ENCODE data around the gene PCDHB1.

The PCDHB1 gene, protein sequence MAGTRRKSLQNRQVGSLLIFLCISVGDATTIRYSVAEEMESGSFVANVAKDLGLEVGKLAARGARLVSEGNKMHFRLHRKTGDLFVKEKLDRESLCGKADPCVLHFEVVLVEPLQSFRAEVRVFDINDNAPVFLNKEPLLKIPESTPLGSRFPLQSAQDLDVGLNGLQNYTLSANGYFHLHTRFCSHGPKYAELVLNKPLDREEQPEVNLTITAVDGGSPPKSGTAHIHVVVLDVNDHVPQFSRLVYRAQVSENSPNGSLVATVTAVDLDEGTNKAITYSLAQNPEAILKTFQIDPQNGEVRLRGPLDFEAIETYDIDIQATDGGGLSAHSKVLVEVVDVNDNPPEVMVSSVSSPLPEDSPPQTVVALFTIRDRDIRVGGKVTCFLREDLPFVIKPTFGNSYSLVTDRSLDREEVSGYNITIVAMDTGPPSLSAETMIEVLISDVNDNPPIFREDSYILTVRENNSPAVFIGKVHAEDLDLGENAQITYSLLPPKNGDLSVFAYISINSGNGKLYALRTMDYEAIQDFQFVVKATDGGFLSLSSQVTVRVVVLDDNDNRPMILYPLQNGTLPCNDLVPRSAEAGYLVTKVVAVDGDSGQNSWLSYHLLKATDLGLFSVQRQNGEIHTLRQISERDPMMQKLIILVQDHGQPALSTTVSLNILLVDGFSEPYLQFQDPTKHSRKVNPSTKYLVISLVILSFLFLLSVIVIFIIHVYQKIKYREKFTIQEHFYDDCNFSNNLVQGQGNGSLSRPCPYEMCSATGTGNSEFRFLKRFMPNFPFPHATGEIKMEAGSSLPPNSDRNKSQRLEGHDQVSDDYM

DNA sequence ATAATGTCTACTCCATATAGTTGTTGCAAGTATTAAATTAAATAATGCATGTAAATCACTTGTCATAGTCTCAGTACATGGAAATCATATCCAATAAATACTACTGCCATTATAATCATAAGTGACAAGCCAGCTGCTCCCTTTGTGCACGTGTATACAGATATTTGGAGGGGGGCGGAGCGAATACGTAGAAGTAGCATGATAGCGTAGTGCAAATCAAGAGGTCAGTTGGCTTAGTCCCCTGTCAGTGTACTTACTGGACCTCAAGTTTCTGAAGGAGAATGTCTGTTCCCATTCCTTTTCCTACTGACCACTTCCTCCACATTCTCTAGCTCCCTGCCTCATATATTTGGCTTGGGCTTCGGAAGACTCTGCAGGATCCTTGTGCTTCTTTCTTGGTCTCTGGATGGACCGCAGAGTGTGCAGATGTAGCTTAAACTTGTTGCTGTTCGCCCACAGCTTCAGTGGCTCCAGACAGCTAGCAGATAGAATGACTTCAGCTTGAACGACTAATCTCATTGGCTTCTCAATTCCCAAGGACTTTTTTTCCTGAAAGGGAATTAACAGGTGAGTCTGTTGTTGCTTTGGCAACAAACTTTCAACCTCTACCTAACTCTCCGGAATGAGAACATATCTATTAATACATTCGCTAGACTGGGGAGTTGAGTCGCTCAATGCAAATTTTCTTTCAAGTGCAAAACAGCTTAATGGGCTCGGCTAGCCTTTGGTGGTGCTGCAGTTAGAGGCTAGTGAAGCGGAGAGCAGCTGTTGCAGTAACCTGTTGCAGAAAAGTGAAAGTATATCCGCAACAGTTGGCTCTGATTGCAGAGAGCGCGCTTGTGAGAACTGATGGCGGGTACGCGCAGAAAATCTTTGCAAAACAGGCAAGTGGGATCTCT is at the start of gene PCDHB1:
Gene PCDHB1, plus strand, starts transcription at position 753 of the 899 bp plus-strand sequence. Its CDS starts 97 bp downstream, at position 850.
- in situ Hi-C loops (cut with MboI; ENCODE audit: low sequenced_read_pairs), result no loop called here

DNA sequence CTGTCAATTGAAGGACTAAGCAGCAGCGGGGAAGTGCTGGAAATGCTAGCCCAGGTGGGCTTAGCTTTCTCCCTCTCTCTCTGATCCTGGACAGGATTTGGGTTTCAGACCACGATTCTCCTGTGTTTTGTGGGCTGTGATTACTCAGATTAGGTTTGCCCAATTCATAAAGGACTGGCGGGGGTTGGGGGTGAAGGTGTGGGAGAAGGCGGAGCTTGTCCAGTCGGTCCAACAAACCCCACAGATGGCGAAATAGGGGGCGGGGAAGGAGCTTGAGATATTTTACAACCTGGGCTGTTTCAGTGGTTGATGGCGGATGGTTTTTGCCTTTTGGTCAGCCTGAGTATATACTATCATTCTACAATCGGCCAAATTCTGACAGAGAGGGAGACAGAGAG is 49.7 kb upstream of the PCDHB1 start:
- in situ Hi-C loops (cut with MboI; ENCODE audit: low sequenced_read_pairs), result no loop called here

GRCh38 chr5:141001844-141002604 is 49.1 kb upstream of the PCDHB1 start:
- in situ Hi-C loops (cut with MboI; ENCODE audit: low sequenced_read_pairs), result no loop called here

GRCh38 chr5:141002605-141002965 is 48.6 kb upstream of the PCDHB1 start:
- in situ Hi-C loops (cut with MboI; ENCODE audit: low sequenced_read_pairs), result no loop called here

DNA sequence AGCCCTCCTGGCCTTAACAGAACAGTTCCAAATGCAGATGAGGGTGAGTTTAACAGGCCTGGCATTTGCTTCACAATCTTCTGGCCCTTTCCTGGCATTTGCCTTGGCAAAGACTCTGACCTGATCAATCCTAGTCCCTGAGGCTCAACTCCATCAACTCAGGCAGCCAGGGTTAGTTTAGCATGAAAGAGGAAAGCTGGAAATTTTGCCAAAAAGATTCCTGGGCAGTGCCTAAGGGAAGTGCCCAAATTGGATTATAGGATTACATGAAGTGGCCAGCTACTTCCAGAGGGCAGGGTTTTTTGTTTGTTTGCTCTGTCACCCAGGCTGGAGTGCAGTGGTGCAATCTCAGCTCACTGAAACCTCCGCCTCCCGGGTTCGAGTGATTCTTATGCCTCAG is 48.1 kb upstream of the PCDHB1 start:
- in situ Hi-C loops (cut with MboI; ENCODE audit: low sequenced_read_pairs), result no loop called here

GRCh38 chr5:141003791-141004611 is 47.2 kb upstream of the PCDHB1 start:
- in situ Hi-C loops (cut with MboI; ENCODE audit: low sequenced_read_pairs), result no loop called here

DNA sequence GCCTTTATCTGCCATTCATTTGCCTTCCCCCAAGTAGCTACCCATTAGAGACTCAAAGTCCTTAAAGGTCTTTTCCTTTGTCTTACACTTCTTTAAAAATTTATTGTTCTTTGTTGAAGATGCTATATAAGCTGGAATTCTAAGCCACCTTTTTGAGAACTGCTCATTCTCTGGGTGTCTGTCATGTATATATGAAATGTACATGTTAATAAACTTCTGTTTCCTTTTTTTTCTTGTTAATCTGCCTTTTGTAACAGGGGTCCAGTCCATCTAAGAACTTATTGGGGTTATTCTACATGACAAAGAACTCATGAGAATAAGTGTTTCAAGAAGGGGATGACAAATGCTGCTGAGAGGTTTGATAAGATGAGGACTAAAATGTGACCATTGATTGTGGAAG is 43.4 kb upstream of the PCDHB1 start:
- in situ Hi-C loops (cut with MboI; ENCODE audit: low sequenced_read_pairs), result no loop called here

DNA sequence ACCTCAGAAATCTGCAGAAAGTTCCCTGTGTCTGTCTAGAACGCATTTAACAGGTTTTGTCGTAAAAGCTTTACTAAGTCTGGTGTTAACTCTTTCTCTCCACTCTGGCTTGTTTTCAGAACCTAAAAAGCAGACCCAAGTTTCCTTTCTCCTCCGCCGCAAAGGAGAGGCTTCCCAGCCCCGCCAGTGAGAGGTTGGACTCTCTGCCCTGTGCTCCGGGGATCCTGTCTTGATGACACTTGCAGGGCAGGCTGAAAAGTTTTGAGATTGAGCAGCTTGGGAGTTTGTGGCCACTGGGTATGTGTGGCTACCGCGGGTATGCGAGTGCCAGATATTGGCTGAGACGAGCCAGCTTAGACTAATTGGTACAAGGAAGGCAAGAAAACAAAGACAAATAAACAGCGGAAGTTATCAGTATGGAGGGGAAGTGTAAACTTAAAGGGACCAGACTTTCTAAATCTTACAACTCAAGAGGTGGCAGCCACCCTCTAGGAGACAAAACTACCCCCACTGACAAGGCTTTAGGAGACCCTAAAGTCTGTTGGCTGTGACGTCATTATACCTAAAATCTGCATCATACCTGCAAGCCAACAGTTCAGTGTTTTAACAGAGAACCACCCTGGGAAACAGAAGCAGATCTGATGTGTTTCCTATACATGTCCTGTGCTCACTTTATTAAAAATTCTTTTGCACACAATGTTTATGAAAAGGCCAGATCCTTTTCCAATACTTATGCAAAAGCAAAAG is 41.0 kb upstream of the PCDHB1 start:
- in situ Hi-C loops (cut with MboI; ENCODE audit: low sequenced_read_pairs), result no loop called here

DNA sequence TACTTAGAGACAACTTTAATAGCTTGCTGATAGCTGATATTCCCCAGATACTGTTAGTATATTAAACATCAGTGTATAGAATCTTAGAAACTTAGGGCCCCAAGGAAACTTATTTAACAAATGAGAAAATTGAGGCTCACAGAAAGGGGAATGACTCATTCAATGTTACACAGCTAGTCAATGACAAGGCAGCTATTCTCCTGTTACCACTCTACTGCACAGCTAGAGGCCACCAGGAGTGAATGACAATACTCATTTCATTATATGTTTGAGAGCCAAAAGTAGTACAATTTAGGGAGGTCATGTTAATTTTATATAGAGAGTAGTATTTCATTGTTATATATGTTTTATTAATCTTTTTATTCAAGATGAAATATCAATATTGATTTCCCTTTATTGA is 33.2 kb upstream of the PCDHB1 start:
- in situ Hi-C loops (cut with MboI; ENCODE audit: low sequenced_read_pairs), result no loop called here

GRCh38 chr5:141022384-141022783 is 28.8 kb upstream of the PCDHB1 start:
- in situ Hi-C loops (cut with MboI; ENCODE audit: low sequenced_read_pairs), result no loop called here

DNA sequence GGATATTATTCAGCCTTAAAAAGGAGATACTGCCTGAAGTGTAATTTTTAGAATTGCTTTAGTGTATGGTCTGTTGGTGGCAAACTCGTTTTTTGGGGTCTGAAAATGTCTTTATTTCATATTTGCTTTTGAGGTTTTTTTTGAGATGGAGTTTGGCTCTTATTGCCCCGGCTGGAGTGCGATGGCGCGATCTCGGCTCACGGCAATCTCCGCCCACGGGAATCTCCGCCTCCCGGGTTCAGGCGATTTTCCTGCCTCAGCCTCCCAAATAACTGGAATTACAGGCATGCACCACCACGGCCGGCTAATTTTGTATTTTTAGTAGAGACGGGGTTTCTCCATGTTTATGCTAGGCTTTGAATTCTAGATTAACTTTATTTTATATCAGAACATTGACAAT is 20.2 kb upstream of the PCDHB1 start:
- in situ Hi-C loops (cut with MboI; ENCODE audit: low sequenced_read_pairs), result no loop called here

GRCh38 chr5:141032626-141033025 is 18.5 kb upstream of the PCDHB1 start:
- in situ Hi-C loops (cut with MboI; ENCODE audit: low sequenced_read_pairs), result no loop called here

GRCh38 chr5:141039061-141039460 is 12.1 kb upstream of the PCDHB1 start:
- in situ Hi-C loops (cut with MboI; ENCODE audit: low sequenced_read_pairs), result no loop called here

DNA sequence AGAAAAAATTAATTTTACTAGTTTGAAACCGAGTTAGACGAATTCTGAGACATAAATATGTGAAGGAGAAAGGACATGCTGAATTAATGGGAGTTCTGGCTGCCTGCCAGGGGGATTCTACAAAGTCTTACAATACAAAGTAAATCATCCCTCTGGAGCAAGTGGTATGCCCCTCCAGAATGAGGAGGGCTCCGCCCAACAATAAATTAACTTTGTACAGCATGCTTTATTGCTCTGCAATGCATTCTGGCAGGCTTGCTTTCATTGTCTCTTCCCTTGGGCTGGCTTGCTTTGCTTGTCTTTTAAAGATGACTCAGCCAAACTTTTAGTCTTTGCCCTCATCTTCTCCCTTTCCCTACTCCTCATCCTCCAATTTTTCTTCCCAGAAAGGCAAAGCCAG is 11.7 kb upstream of the PCDHB1 start:
- in situ Hi-C loops (cut with MboI; ENCODE audit: low sequenced_read_pairs), result no loop called here

DNA sequence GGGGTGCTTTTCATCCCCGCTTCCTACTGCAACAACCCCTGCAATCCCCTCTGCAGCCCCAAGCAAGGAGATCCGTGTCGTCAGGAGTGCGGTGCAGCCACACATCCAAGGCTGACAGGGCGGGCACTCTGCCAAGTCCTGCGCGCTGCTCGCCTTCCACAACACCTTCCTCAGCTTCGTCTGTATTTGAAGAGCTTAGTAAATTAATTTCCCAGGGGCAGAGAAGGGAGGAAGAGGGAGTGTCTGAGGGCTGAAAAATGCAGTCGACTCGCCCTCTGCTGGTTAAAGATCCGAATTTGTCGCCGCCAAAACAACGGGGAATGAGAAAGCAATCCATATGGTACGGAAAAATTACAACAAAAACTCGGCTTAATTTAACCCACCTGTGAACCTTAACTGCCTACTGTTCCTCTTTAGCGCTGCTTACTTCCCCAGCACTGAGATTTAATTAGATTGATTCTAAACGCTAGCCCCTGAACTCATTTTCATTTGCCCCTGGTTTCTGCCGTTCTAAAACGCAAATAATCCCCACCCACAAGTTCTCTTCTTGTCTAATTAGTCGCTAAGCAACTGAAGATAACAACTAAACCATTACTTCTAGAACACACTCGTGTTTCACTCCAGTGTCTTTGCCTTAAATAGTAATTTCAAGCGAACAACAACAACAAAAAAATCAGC is 10.9 kb upstream of the PCDHB1 start:
- in situ Hi-C loops (cut with MboI; ENCODE audit: low sequenced_read_pairs), result no loop called here

GRCh38 chr5:141040771-141041426 is 10.3 kb upstream of the PCDHB1 start:
- in situ Hi-C loops (cut with MboI; ENCODE audit: low sequenced_read_pairs), result no loop called here

- in situ Hi-C loops (cut with MboI; ENCODE audit: low sequenced_read_pairs), result no loop called here
Observed at GRCh38 chr5:141041427-141041785, 9.8 kb upstream of the PCDHB1 start.

GRCh38 chr5:141042555-141042954 is 8.6 kb upstream of the PCDHB1 start:
- in situ Hi-C loops (cut with MboI; ENCODE audit: low sequenced_read_pairs), result no loop called here
